ENCODE results near the gene ANKRD52. TPM values are rescaled to one million over a fixed set of nuclear protein-coding genes. Genes with fewer than 3 reads are reported as not detected.

The ANKRD52 gene
- total and polyA plus RNA-seq, 2 of the 8 experiments (the other 6 are each of a cell fraction or from before 2014, with no cell fraction given) = 14.0 to 36.3 TPM

- Histone ChIP-seq H3K36me3 (ENCODE audit: control insufficient read depth in 2 of 4, insufficient read depth in 4 of 4, low read length in 3 of 4) (peaks cover 0 to 6% (median 0%) of the 10 kb centered on the region in 4 experiments; a peak in 2 of 8 replicates), H2BK12ac (ENCODE audit: low read depth, low read length) (no peak overlapping the region), H2BK120ac (replicated peaks; ENCODE audit: low read depth, low read length) (no peak overlapping the region), H3K79me1 (ENCODE audit: low read depth, low read length) (peaks cover 7% of the 10 kb centered on the region), H2BK20ac (ENCODE audit: low read length) (no peak overlapping the region), H3K23ac (ENCODE audit: insufficient read length) (no peak overlapping the region), H3K27me3 (replicated peaks in 1 of 4; ENCODE audit: control insufficient read depth in 3 of 4, extremely low read depth in 1 of 4, insufficient read depth in 3 of 4, low read length in 3 of 4) (no peaks in the 10 kb centered on the region), H3K18ac (ENCODE audit: extremely low read depth, low read length) (no peak overlapping the region), H4K20me1 (replicated peaks in 1 of 2; ENCODE audit: control insufficient read depth in 1 of 2, insufficient read depth in 2 of 2, low read length in 2 of 2) (peaks cover 4 to 6% of the 10 kb centered on the region in 2 experiments), H3K4ac (replicated peaks; ENCODE audit: insufficient read length, low read depth, low read length) (no peak overlapping the region), H2AK5ac (ENCODE audit: low read depth, low read length) (no peak overlapping the region), H3K4me3 (ENCODE audit: extremely low read depth in 1 of 4, insufficient read depth in 2 of 4, low read depth in 3 of 4, low read length in 4 of 4) (no peak overlapping the region), H4K5ac (ENCODE audit: insufficient read length, low read depth, low read length) (no peak overlapping the region), H3K9ac (replicated peaks in 1 of 4; ENCODE audit: extremely low read depth in 1 of 4, low read depth in 3 of 4, low read length in 3 of 4) (no peak overlapping the region), H2BK5ac (ENCODE audit: low read depth, low read length) (no peak overlapping the region), H3K9me3 (ENCODE audit: insufficient read depth in 2 of 2, low read depth in 1 of 2, low read length in 1 of 2) (no peaks in the 10 kb centered on the region), H3K4me2 (ENCODE audit: insufficient read depth in 1 of 2, low read depth in 2 of 2, low read length in 2 of 2) (no peak overlapping the region), H3K56ac (replicated peaks; ENCODE audit: insufficient read length, low read depth, low read length) (no peak overlapping the region), H3K23me2 (ENCODE audit: low read depth, low read length) (peaks cover 11% of the 10 kb centered on the region; the same call in 1 of the 2 replicates), H2BK15ac (ENCODE audit: low read length) (no peak overlapping the region), H3K14ac (ENCODE audit: insufficient read length) (no peak overlapping the region), H3K4me1 (replicated peaks in 1 of 4; ENCODE audit: control insufficient read depth in 3 of 4, insufficient read depth in 4 of 4, low read length in 3 of 4) (peaks cover 8 to 17% (median 13%) of the 10 kb centered on the region in 4 experiments), H2AFZ (ENCODE audit: low read length) (no peak overlapping the region), H3K27ac (ENCODE audit: low read depth, low read length) (no peak overlapping the region), H3K79me2 (ENCODE audit: control insufficient read depth in 1 of 2, insufficient read depth in 2 of 2, low read length in 2 of 2) (peaks cover 0 to 8% of the 10 kb centered on the region in 2 experiments; a peak in 1 of 4 replicates), H4K8ac (ENCODE audit: extremely low read depth, insufficient read depth, low read length) (no peak overlapping the region), H4K91ac (replicated peaks; ENCODE audit: insufficient read length, low read length) (no peak overlapping the region)
- ChIA-PET CTCF (ENCODE audit: partially characterized antibody) (interaction anchor here (0.5 to 1.5 kb wide), 8 partner anchors 10 to 400 kb away, joined by 3 to 4 read pairs (median 3); partner anchors contain the start of gene CNPY2), POLR2A (ENCODE audit: partially characterized antibody) (interaction anchor here (1.3 kb wide), 1 partner anchor 40 kb away, joined by 3 read pairs; the partner anchor contains the start of gene RNF41)
- 89% methylated on average over 3 of the region's 3 CpGs; no CpG with 5 or more reads in 1 of the 2 experiments for WGBS, 2 experiments (ENCODE audit: extremely low coverage in 1 of 2, insufficient coverage in 1 of 2, insufficient read length in 1 of 2, insufficient replicate concordance in 2 of 2, low coverage in 1 of 2, low lambda C conversion rate in 2 of 2, missing lambda C conversion rate in 1 of 2)
- FAIRE-seq (no peak), DNase-seq (ENCODE audit: low read depth in 1 of 2, low spot score in 2 of 2) (no peak)
- TF ChIP-seq SIX5 (IDR thresholded peaks at IDR 0.05; ENCODE audit: low read depth, low read length) (no peak), SP4 (IDR thresholded peaks at IDR 0.05; ENCODE audit: low read length) (no peak), RFX5 (IDR thresholded peaks at IDR 0.05; ENCODE audit: borderline replicate concordance, low read depth, low read length) (no peak), TCF12 (IDR thresholded peaks at IDR 0.05; ENCODE audit: low read depth, low read length) (no peak), CEBPB (IDR thresholded peaks at IDR 0.05; ENCODE audit: low read depth, low read length) (no peak), HDAC2 (IDR thresholded peaks at IDR 0.05; ENCODE audit: borderline replicate concordance in 1 of 2, low read depth in 2 of 2, low read length in 2 of 2) (no peak), CHD2 (IDR thresholded peaks at IDR 0.05; ENCODE audit: low read length) (no peak), KDM1A (IDR thresholded peaks at IDR 0.05; ENCODE audit: borderline replicate concordance, low read length) (no peak)
- TF ChIP-seq, protein P1, sequence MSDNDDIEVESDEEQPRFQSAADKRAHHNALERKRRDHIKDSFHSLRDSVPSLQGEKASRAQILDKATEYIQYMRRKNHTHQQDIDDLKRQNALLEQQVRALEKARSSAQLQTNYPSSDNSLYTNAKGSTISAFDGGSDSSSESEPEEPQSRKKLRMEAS (IDR thresholded peaks at IDR 0.05) = no peak
Observed at GRCh38 chr12:56260921-56261320, 2.7 kb upstream of the ANKRD52 start.

Measured in H1 (cell line).